Vagina (tissue), 2 donors: ENCODE measurements around the gene SPACA4. TPM values are rescaled to one million over a fixed set of nuclear protein-coding genes. Genes with fewer than 3 reads are reported as not detected.
A peak's percentile ranks its signal among the peaks of the same experiment; 100 is the strongest.

Source experiments
- DNase-seq, 2 donors: peaks; one replicate each; pipeline ENCODE4 v3.0.0-alpha.2; 2017; ENCODE audit errors: extremely low spot score in 2 of 2
- H3K27ac ChIP-seq: fragments of 200-600 bp; sonication (generic); one replicate; pipeline ENCODE4 v1.5.1; 2019
- H3K27me3 ChIP-seq: fragments of 200-600 bp; sonication (generic); one replicate; pipeline ENCODE4 v1.5.1; 2019
- H3K36me3 ChIP-seq, 2 donors: fragments of 200-600 bp; sonication (generic); one replicate each; pipeline ENCODE4 v1.5.1; 2017 to 2019
- H3K4me1 ChIP-seq: fragments of 200-600 bp; sonication (generic); one replicate; pipeline ENCODE4 v1.5.1; 2019
- H3K4me3 ChIP-seq, 2 donors: fragments of 200-600 bp; sonication (generic); 1 replicate in 1 of 2; 2 replicates in 1 of 2; pipeline ENCODE4 v1.5.1; 2016 to 2019
- H3K9me3 ChIP-seq: fragments of 200-600 bp; sonication (generic); one replicate; pipeline ENCODE4 v1.5.1; 2019
- POLR2A ChIP-seq, 2 donors: fragments of 450-650 bp; IDR thresholded peaks; one replicate each; pipeline ENCODE4 v1.6.1; 2017; ENCODE audit warnings: antibody characterized with exemption in 2 of 2, mild to moderate bottlenecking in 2 of 2, moderate library complexity in 2 of 2
- POLR2AphosphoS5 ChIP-seq, 2 donors: sonication (generic); formaldehyde crosslinking; IDR thresholded peaks; one replicate each; pipeline ENCODE4 v1.9.0; 2017; ENCODE audit warnings: antibody characterized with exemption in 2 of 2, mild to moderate bottlenecking in 2 of 2, low read depth in 1 of 2; ENCODE audit not compliant: insufficient read depth in 1 of 2
- intact Hi-C: fragments of 100-400 bp; cut with DNase I; formaldehyde crosslinking; loops from one replicate; pipeline ENCODE4 v1.15.1; 2023
- total RNA-seq: library from RNA; depleted of rRNA; stranded (reverse); fragments of >200 nt; gene quantifications from one replicate; pipeline ENCODE4 v1.2.3, GENCODE V29; 2016
- TF ChIP-seq, protein P1 (sequence below), 3 experiments: fragments of 450-650 bp in 2 of 3; fragments of 200-600 bp in 1 of 3; sonication (generic) in 1 of 3; IDR thresholded peaks; one replicate each; pipeline ENCODE4 v1.5.1; 2017 to 2019; ENCODE audit warnings: antibody characterized with exemption in 3 of 3, mild to moderate bottlenecking in 2 of 3, moderate library complexity in 2 of 3

The SPACA4 gene
- total RNA-seq, 1 donor from 2014 or later: 3.9 TPM

GRCh38 chr19:48638831-48639381 is 32.4 kb downstream of the SPACA4 start:
- Histone ChIP-seq H3K4me1 (peaks cover 39% of the 10 kb centered on the region), H3K9me3 (no peaks in the 10 kb centered on the region), H3K4me3 (peak overlapping the region in 1 of 2 donors; percentile 54), H3K36me3 (no peaks in the 10 kb centered on the region), H3K27ac (peak overlapping the region; percentile 99), H3K27me3 (no peaks in the 10 kb centered on the region)
- TF ChIP-seq POLR2A (IDR thresholded peaks at IDR 0.05) (no peak), POLR2AphosphoS5 (IDR thresholded peaks at IDR 0.05; ENCODE audit: insufficient read depth in 1 of 2, low read depth in 1 of 2) (no peak)
- TF ChIP-seq, protein P1, sequence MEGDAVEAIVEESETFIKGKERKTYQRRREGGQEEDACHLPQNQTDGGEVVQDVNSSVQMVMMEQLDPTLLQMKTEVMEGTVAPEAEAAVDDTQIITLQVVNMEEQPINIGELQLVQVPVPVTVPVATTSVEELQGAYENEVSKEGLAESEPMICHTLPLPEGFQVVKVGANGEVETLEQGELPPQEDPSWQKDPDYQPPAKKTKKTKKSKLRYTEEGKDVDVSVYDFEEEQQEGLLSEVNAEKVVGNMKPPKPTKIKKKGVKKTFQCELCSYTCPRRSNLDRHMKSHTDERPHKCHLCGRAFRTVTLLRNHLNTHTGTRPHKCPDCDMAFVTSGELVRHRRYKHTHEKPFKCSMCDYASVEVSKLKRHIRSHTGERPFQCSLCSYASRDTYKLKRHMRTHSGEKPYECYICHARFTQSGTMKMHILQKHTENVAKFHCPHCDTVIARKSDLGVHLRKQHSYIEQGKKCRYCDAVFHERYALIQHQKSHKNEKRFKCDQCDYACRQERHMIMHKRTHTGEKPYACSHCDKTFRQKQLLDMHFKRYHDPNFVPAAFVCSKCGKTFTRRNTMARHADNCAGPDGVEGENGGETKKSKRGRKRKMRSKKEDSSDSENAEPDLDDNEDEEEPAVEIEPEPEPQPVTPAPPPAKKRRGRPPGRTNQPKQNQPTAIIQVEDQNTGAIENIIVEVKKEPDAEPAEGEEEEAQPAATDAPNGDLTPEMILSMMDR (IDR thresholded peaks at IDR 0.05): no peak
- DNase-seq: peak in 1 of 2 donors; percentile 92
- intact Hi-C loops: loop anchor here (10.0 kb wide), 1 partner anchor 326 kb away; the partner anchor contains the start of gene FTL

- Histone ChIP-seq H3K27me3 (no peaks in the 10 kb centered on the region), H3K4me3 (no peak overlapping the region), H3K4me1 (peaks cover 38% of the 10 kb centered on the region), H3K36me3 (no peaks in the 10 kb centered on the region), H3K27ac (no peak overlapping the region), H3K9me3 (no peaks in the 10 kb centered on the region)
- intact Hi-C loops: loop anchor here (10.0 kb wide), 1 partner anchor 325 kb away; the partner anchor contains the start of gene FTL
- peak in 1 of 2 donors; percentile 87 for DNase-seq
- TF ChIP-seq, protein P1 (IDR thresholded peaks at IDR 0.05): no peak
- no peak for TF ChIP-seq POLR2AphosphoS5 (IDR thresholded peaks at IDR 0.05; ENCODE audit: insufficient read depth in 1 of 2, low read depth in 1 of 2)
- no peak for TF ChIP-seq POLR2A (IDR thresholded peaks at IDR 0.05)
These were observed 33.2 kb downstream of the SPACA4 start for GRCh38 chr19:48639483-48640375.

- H3K9me3 ChIP-seq: no peaks in the 10 kb centered on the region
- peaks cover 30% of the 10 kb centered on the region for H3K4me1 ChIP-seq
- no peak overlapping the region for H3K4me3 ChIP-seq
- TF ChIP-seq POLR2A (IDR thresholded peaks at IDR 0.05) (no peak), POLR2AphosphoS5 (IDR thresholded peaks at IDR 0.05; ENCODE audit: insufficient read depth in 1 of 2, low read depth in 1 of 2) (no peak)
- TF ChIP-seq, protein P1 (IDR thresholded peaks at IDR 0.05): no peak
- intact Hi-C loops: no loop called here
- DNase-seq: no peak
- no peaks in the 10 kb centered on the region for H3K36me3 ChIP-seq
- H3K27me3 ChIP-seq: no peaks in the 10 kb centered on the region
- H3K27ac ChIP-seq: no peak overlapping the region
These were observed 35.3 kb downstream of the SPACA4 start for GRCh38 chr19:48641850-48642249.

GRCh38 chr19:48642862-48643261 is 36.3 kb downstream of the SPACA4 start:
- no peak for DNase-seq
- Histone ChIP-seq H3K9me3 (no peaks in the 10 kb centered on the region), H3K4me1 (peaks cover 27% of the 10 kb centered on the region), H3K4me3 (no peak overlapping the region), H3K27me3 (no peaks in the 10 kb centered on the region), H3K27ac (no peak overlapping the region), H3K36me3 (no peaks in the 10 kb centered on the region)
- TF ChIP-seq POLR2A (IDR thresholded peaks at IDR 0.05) (no peak), POLR2AphosphoS5 (IDR thresholded peaks at IDR 0.05; ENCODE audit: insufficient read depth in 1 of 2, low read depth in 1 of 2) (no peak)
- TF ChIP-seq, protein P1 (IDR thresholded peaks at IDR 0.05): no peak
- intact Hi-C loops: no loop called here
